AG04450 (cell line): ENCODE measurements around the gene CDH26. TPM values are rescaled to one million over a fixed set of nuclear protein-coding genes. Genes with fewer than 3 reads are reported as not detected.

Source experiments
- CTCF ChIA-PET: fragments of 300-600, 350-600 bp; formaldehyde crosslinking; extraction: SDS; loops from one replicate; lab custom pipeline; 2022; ENCODE audit warnings: antibody characterized with exemption, inconsistent platforms; lab: Charles Lee
- POLR2A ChIA-PET: fragments of 350-600 bp; formaldehyde crosslinking; extraction: SDS; loops from one replicate; lab custom pipeline; 2021; ENCODE audit warnings: antibody characterized with exemption, inconsistent platforms; lab: Yijun Ruan, JAX
- DNase-seq: peaks from one replicate; pipeline ENCODE4 v3.0.0-alpha.2; 2011; ENCODE audit warnings: low read depth, low spot score
- H3K27ac ChIP-seq: one replicate; pipeline ENCODE4 v1.5.1; 2012; ENCODE audit warnings: low read depth, low read length, control low read depth
- H3K27me3 ChIP-seq: one replicate; pipeline ENCODE4 v1.6.0; 2012; ENCODE audit warnings: low read length; ENCODE audit not compliant: control insufficient read depth, insufficient read depth
- H3K4me3 ChIP-seq: 2 replicates; pipeline ENCODE4 v1.5.1; 2011; ENCODE audit warnings: mild to moderate bottlenecking, low read depth, low read length, control low read depth
- H3K9me3 ChIP-seq: 2 replicates; pipeline ENCODE4 v1.5.1; 2012; ENCODE audit warnings: low read length; ENCODE audit not compliant: control insufficient read depth, insufficient read depth
- polyA plus RNA-seq: library from polyadenylated mRNA; depleted of rRNA; stranded (reverse); fragments of >200 nt; gene quantifications from 2 replicates; pipeline ENCODE4 v1.2.3, GENCODE V29; 2011
- TF ChIP-seq, protein P1 (sequence below): IDR thresholded peaks from 2 replicates; pipeline ENCODE4 v1.5.1; 2011; ENCODE audit warnings: low read depth, low read length, control low read depth, inconsistent platforms

Gene CDH26
- polyA plus RNA-seq, 1 experiment = 0.10 TPM

DNA sequence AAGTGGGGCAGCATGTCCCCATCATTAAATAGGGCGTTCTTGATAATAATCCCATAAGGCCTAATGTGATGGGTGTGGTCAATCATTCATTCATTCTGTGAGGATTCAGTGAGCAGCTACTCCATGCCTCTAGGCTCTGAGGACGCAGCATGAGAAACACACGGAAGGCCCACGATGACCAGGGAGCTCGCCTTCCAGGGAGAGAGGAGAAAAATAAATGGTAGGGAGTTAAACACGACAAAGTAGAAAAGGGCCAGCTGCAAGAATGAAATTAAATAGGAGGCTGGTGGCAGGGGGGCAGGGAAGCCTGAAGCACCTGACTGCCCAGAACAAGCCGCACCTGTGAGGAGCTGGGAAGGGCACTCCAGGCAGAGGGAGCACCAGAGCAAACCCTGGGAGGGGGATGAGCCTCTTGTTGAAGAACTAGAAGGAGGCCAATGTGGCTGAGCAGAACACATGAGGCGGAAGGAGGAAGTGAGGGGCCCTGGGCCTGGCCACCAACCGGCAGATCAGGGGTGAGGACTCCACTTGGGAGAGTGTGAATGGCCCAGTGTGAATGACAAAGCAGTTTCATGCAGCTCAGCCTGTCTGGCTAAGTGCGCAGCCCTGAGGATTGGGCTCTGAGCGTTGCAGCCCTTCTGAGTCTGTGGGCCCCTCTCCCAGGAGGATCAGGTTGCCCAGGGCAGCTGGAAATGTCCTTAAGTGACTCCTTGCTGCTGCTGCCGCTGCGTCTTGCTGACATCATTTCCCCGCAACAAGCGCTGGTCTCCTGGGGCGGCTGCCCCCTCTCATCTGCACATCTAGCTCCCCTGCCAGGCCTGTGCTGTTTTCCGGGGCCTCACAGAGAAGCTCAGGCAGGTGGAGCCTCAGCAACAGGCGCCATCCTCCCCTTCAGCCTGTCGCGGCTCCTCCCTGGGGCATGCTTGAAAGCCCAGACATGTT, 99.9 kb downstream of the CDH26 start:
- Histone ChIP-seq H3K27me3 (peaks cover 4% of the 10 kb centered on the region), H3K9me3 (no peaks in the 10 kb centered on the region; the same call in 1 of the 2 replicates), H3K4me3 (no peak overlapping the region), H3K27ac (peak overlapping the region; percentile 31)
- DNase-seq = no peak
- ChIA-PET CTCF (interaction anchor here (0.6 to 3.6 kb wide), 35 partner anchors 8 to 1294 kb away, joined by 3 to 31 read pairs (median 4); partner anchors contain the start of genes FAM217B and PPP1R3D), POLR2A (interaction anchor here (0.6 to 1.1 kb wide), 2 partner anchors 95 to 118 kb away, joined by 3 to 4 read pairs; partner anchors contain the start of genes FAM217B and PPP1R3D)
- TF ChIP-seq, protein P1, sequence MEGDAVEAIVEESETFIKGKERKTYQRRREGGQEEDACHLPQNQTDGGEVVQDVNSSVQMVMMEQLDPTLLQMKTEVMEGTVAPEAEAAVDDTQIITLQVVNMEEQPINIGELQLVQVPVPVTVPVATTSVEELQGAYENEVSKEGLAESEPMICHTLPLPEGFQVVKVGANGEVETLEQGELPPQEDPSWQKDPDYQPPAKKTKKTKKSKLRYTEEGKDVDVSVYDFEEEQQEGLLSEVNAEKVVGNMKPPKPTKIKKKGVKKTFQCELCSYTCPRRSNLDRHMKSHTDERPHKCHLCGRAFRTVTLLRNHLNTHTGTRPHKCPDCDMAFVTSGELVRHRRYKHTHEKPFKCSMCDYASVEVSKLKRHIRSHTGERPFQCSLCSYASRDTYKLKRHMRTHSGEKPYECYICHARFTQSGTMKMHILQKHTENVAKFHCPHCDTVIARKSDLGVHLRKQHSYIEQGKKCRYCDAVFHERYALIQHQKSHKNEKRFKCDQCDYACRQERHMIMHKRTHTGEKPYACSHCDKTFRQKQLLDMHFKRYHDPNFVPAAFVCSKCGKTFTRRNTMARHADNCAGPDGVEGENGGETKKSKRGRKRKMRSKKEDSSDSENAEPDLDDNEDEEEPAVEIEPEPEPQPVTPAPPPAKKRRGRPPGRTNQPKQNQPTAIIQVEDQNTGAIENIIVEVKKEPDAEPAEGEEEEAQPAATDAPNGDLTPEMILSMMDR = no peak

DNA sequence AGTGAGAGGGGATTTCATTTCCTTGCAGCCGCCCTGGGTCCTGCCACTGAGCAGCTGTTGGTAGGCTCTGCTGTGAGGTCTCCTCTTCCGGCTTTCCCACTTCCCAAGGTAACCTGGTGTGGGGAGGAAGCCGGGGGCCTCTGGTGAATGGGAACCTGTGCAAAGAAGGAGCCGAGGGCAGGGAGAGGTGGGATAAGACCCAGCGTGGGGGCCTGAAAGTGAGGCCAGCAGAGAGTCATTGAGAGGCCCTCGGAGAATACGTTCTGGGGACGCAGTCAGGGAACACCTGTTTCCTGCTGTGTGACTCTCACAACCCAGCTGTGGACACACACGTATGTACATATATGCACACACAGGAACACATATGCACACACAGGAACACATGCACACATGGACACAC, 100.7 kb downstream of the CDH26 start:
- Histone ChIP-seq H3K9me3 (no peaks in the 10 kb centered on the region; the same call in 1 of the 2 replicates), H3K27ac (no peak overlapping the region), H3K27me3 (peaks cover 1% of the 10 kb centered on the region), H3K4me3 (no peak overlapping the region)
- CTCF ChIA-PET = interaction anchor here (0.7 to 3.6 kb wide), 8 partner anchors 10 to 196 kb away, joined by 3 to 31 read pairs (median 8); no protein-coding TSS in a partner anchor
- TF ChIP-seq, protein P1 = no peak
- DNase-seq = no peak
- POLR2A ChIA-PET = interaction anchor here (1.1 kb wide), 1 partner anchor 119 kb away, joined by 3 read pairs; the partner anchor contains the start of genes FAM217B and PPP1R3D

DNA sequence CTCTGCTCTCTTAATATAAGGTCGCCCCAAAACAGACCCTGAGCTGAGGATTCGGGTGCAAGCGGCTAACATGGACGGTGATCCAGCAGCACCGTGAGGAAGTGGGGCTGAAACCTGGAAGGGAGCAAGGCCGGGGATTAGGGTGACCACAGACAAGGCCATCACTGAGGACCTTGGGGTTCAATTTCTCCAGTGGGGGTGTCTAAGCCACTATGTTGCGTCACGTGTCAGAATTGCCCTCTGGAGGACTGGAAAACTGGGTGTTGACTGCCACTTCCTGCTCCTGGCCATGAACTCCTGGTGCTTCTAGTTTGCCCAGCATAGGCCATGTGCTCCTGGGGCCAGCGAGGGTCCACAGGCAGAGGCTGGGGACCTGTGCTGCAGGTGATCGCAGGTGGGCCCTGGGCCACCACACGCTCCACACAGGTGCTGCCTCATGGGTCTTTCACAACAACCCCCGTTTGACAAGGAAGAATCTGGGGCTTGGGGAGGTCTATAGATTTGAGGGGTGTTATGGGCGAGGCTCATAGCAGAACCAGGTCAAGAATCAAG, 101.9 kb downstream of the CDH26 start:
- POLR2A ChIA-PET = no interaction called here
- no peak overlapping the region for H3K4me3 ChIP-seq

DNA sequence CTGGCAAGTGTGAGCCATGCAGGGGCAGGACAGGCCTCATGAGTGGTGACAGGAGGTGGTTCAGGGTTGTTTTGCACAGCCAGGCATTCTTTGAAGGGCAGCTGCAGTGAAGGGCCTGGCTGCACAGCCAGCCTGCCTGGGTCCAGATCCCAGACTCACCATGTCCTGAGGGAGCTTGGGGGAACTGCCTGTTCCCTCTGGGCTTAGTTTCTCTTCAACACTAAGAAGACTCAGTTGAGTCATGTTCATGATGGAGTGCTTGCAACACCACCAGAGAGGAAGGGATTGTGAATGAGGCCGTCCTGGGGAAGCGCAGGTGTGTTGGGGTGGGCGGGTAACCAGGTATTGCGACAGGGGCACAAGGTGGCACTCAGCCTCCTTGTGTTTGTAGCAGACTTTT, 102.4 kb downstream of the CDH26 start:
- Histone ChIP-seq H3K9me3 (peaks cover under 1% of the 10 kb centered on the region), H3K4me3 (no peak overlapping the region), H3K27me3 (no peaks in the 10 kb centered on the region), H3K27ac (no peak overlapping the region)
- no peak for DNase-seq
- CTCF ChIA-PET = no interaction called here
- POLR2A ChIA-PET = no interaction called here
- TF ChIP-seq, protein P1 = no peak

More for the DNA sequence above, 101.9 kb downstream of the CDH26 start:
- TF ChIP-seq, protein P1 = no peak
- no peak for DNase-seq
- no peaks in the 10 kb centered on the region; the same call in 1 of the 2 replicates for H3K9me3 ChIP-seq
- CTCF ChIA-PET = no interaction called here
- H3K27ac ChIP-seq = no peak overlapping the region
- no peaks in the 10 kb centered on the region for H3K27me3 ChIP-seq
